D341Med (cell line): ENCODE data around the gene SEM1.
"Not testable (repeated sequence)": the region's sequence is repeated elsewhere in the genome, so short reads cannot be mapped to it uniquely, and the experiment has no call there.

Source experiments
- DNase-seq: peaks from one replicate; pipeline ENCODE4 v3.0.0; 2012; ENCODE audit warnings: low spot score

SEM1 gene

GRCh38 chr7:96700516-96700915 is 9.1 kb downstream of the SEM1 start:
- DNase-seq, result no peak

GRCh38 chr7:96699219-96699871 is 10.3 kb downstream of the SEM1 start:
- no peak for DNase-seq

DNA sequence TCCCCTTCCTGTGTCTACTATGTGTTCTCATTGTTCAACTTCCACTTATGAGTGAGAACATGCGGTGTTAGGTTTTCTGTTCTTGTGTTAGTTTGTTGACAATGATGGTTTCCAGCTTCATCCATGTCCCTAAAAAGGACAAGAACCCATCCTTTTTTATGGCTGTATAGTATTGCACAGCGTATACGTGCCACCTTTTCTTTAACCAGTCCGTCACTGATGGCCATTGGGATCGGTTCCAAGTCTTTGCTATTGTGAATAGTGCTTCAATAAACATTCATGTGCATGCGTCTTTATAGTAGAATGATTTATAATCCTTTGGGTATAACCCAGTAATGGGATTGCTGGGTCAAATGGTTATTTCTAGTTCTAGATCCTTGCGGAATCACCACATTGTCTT is 11.2 kb downstream of the SEM1 start:
- not testable (repeated sequence) for DNase-seq

- DNase-seq, result no peak
Observed at GRCh38 chr7:96697822-96698221, 11.8 kb downstream of the SEM1 start.

DNA sequence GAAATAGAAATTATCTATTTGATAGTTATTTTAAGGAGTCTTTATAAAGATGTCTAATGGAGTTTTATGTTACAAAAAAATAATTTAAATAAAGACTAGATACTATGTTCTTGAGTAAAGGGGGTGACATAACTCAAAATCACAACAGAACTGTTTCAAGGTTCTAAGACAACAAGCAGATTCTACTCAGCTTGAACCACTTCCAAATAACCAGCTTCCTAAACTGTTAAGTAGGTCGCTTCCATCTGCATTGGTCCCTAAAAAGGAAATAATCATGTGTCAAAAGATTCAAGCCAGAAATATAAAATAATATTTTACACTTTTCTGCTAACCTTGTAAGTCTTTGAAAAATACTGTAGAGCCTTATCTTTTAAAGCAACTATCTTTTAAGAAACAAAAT is 14.1 kb downstream of the SEM1 start:
- DNase-seq, result no peak

DNA sequence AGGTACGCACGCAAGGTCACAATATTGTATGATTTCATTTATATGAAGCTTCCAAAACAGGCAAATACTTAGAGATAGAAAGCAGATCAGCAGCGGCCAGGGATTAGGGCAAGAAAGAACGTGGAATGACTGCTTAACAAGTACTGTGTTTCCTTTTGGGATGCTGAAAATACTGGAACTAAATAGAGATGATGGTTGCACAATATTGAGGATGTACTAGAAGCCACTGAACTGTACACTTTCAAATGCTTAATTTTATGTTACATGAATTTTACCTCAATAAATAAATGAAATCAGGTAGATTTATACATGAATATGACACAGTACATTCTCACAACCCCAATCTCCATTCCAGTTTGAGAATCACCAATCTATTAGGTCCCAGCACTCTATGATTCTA is 15.6 kb downstream of the SEM1 start:
- DNase-seq, result no peak

DNA sequence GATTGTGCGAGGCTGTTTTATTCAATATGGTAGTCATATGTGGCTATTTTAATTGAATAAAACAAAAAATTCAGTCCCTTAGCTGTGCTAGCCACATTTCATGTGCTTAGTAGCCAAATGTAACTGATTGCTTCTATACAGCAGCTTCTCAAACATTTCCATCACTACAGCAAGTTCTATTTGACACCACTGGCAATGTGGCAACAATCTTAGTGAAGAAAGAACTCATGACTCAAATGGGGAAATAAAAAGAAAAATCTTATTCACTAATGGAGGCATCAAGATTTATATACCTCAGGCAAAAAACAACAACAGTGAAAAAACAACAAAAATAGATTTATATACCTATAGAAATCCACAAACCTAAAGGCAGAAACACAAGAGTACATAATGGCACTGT is 17.9 kb downstream of the SEM1 start:
- no peak for DNase-seq

- DNase-seq, result no peak
Observed at GRCh38 chr7:96689414-96689813, 20.2 kb downstream of the SEM1 start.

GRCh38 chr7:96686305-96686704 is 23.3 kb downstream of the SEM1 start:
- no peak for DNase-seq

GRCh38 chr7:96685755-96686154 is 23.9 kb downstream of the SEM1 start:
- no peak for DNase-seq

DNA sequence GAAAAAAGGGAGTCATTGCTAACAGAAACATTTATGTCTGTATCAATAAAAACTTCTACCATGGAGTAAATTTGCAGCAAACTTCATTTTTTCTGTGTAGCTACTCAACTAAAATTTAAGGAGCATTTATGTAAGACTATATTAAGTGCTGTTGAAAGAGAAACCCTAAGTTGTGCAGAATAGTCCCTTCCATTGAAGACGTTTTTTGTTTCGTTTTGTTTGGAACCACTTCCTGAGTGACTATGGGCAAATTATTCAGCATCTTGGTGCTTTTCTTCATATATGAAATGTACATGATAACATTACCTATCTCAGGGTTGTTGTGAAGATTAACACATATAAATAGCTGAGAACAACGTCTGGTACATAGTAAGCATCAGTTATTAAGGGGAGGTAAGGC is 24.3 kb downstream of the SEM1 start:
- no peak for DNase-seq

GRCh38 chr7:96679886-96680285 is 29.8 kb downstream of the SEM1 start:
- DNase-seq, result no peak

GRCh38 chr7:96676919-96677318 is 32.7 kb downstream of the SEM1 start:
- no peak for DNase-seq

- DNase-seq, result peak; percentile 35
Observed at GRCh38 chr7:96675548-96675947, 34.1 kb downstream of the SEM1 start.

- no peak for DNase-seq
Observed at GRCh38 chr7:96674565-96674964, 35.1 kb downstream of the SEM1 start.

DNA sequence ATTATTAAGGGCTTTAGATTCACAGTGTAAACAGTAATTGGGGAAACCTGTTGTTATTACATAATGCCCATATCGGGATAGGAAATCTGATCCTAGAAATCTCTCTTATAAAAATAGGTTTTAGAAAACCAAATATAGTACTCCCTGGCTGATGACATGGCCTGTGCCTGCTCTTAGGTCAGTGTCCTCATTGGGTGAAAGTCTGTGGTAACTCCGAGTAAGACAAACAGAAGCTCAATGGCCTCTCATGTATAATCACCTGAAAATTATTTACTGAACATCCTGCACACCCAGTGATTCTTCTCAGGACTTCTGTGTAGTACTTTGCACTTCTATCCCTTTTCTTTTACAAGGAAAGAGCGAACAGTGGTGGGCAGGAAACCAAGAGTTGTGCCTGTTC is 37.8 kb downstream of the SEM1 start:
- no peak for DNase-seq

GRCh38 chr7:96670338-96671289 is 39.0 kb downstream of the SEM1 start:
- no peak for DNase-seq

GRCh38 chr7:96669812-96670211 is 39.8 kb downstream of the SEM1 start:
- DNase-seq, result no peak

DNA sequence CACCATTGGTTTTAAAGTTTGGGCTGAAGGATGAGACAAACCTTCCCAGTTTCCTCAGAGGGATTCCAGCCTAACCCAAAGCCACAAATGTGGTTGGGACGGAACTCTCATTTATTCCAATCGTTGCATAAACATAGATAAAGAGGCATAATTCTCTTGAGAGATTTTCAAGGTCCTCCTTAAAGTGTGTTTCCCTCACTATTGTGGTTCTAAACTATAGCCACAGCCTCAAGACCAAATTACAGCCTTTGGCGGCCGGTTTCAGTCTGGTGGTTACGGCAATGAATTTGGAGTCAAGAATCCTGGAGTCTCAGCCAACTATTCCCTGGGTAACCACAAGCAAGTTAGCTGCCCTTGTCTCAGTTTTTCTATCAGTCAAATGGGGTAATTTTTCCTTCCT is 42.6 kb downstream of the SEM1 start:
- DNase-seq, result no peak

- DNase-seq, result no peak
Observed at GRCh38 chr7:96665689-96666088, 44.0 kb downstream of the SEM1 start.

DNA sequence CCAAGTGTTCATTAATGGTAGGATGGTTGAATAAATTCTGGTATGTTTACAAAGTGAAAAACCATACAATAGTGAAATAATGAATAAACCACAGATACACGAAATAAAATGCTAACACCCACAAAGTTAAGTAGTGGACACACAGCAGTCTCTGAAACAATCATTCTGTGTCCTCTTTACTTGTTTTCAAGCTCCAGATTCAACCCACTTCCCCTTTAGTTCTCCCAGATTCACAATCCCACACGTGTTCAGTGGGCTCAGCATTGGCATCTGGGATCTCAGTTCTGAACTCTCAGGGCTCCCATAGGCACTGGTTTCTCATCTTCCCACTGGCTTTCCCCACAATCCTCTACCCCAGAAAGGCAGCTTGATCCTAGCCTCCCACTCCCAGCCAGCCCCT is 44.9 kb downstream of the SEM1 start:
- peak; percentile 29 for DNase-seq

GRCh38 chr7:96663871-96664445 is 45.7 kb downstream of the SEM1 start:
- no peak for DNase-seq

GRCh38 chr7:96663457-96663856 is 46.2 kb downstream of the SEM1 start:
- DNase-seq, result no peak
